Thymus (tissue), 11 donors: Measurements from ENCODE around the gene PC. TPM values are rescaled to one million over a fixed set of nuclear protein-coding genes. Genes with fewer than 3 reads are reported as not detected.

Experiments used
- DNase-seq, 9 donors: peaks; one replicate each; pipeline ENCODE4 v3.0.0-alpha.2; 2013; ENCODE audit warnings: low spot score in 9 of 9, low read depth in 6 of 9, missing footprints in 1 of 9
- H3K27ac ChIP-seq, 2 donors: one replicate each; pipeline ENCODE4 v1.5.1; 2013; ENCODE audit warnings: control low read depth in 1 of 2, low read depth in 1 of 2, low read length in 1 of 2, mild to moderate bottlenecking in 1 of 2, moderate library complexity in 1 of 2
- H3K27me3 ChIP-seq, 2 donors: one replicate each; pipeline ENCODE4 v1.5.1; 2013; ENCODE audit warnings: low read length in 1 of 2; ENCODE audit not compliant: control insufficient read depth in 2 of 2, insufficient read depth in 1 of 2
- H3K36me3 ChIP-seq, 2 donors: one replicate each; pipeline ENCODE4 v1.5.1; 2013; ENCODE audit warnings: low read length in 1 of 2, mild to moderate bottlenecking in 1 of 2, moderate library complexity in 1 of 2; ENCODE audit not compliant: control insufficient read depth in 2 of 2, insufficient read depth in 2 of 2
- H3K4me1 ChIP-seq, 2 donors: one replicate each; pipeline ENCODE4 v1.5.1; 2013; ENCODE audit warnings: low read length in 2 of 2; ENCODE audit not compliant: control insufficient read depth in 2 of 2, insufficient read depth in 2 of 2
- H3K4me3 ChIP-seq, 2 donors: one replicate each; pipeline ENCODE4 v1.5.1; 2013; ENCODE audit warnings: low read length in 2 of 2, control low read depth in 1 of 2, mild to moderate bottlenecking in 1 of 2
- H3K9me3 ChIP-seq, 2 donors: one replicate each; pipeline ENCODE4 v1.5.1; 2013; ENCODE audit warnings: low read length in 1 of 2, mild to moderate bottlenecking in 1 of 2; ENCODE audit not compliant: control insufficient read depth in 2 of 2, insufficient read depth in 1 of 2
- WGBS: extraction: QIAGEN DNeasy Blood & Tissue Kit; methylation state at CpG from one replicate; pipeline ENCODE4 v1.1.7; 2013; 5-methylcytosine and 5-hydroxymethylcytosine counted together
- polyA plus RNA-seq: library from polyadenylated mRNA; stranded (reverse); fragments of 200-250 nt; gene quantifications from one replicate; pipeline ENCODE4 v1.2.3, GENCODE V29; 2013
- total RNA-seq: library from RNA; stranded (reverse); fragments of 120-200 nt; gene quantifications from one replicate; pipeline ENCODE4 v1.2.4, GENCODE V29; 2013
- donor health status: healthy.

Gene PC
- total and polyA plus RNA-seq, 2 donors = 3.4 to 9.9 TPM

- Histone ChIP-seq H3K36me3 (no peaks in the 10 kb centered on the region), H3K27me3 (peaks cover 0 to 2% of the 10 kb centered on the region in 2 donors), H3K4me3 (no peak overlapping the region), H3K9me3 (no peaks in the 10 kb centered on the region), H3K4me1 (peaks cover 4 to 8% of the 10 kb centered on the region in 2 donors), H3K27ac (no peak overlapping the region)
- no peak for DNase-seq
- WGBS = 97% methylated on average over 39 of the region's 39 CpGs
Observed at GRCh38 chr11:66870616-66871520, 87.3 kb downstream of the PC start.

- WGBS = 98% methylated on average over 16 of the region's 16 CpGs
- Histone ChIP-seq H3K27ac (no peak overlapping the region), H3K9me3 (no peaks in the 10 kb centered on the region), H3K4me3 (no peak overlapping the region), H3K4me1 (peaks cover 4 to 8% of the 10 kb centered on the region in 2 donors), H3K36me3 (no peaks in the 10 kb centered on the region), H3K27me3 (no peaks in the 10 kb centered on the region)
- DNase-seq = no peak
Observed at GRCh38 chr11:66870131-66870530, 88.1 kb downstream of the PC start.

- H3K36me3 ChIP-seq = no peaks in the 10 kb centered on the region
- H3K27me3 ChIP-seq = no peaks in the 10 kb centered on the region
- WGBS = 96% methylated on average over 9 of the region's 9 CpGs
- H3K27ac ChIP-seq = no peak overlapping the region
- no peaks in the 10 kb centered on the region for H3K9me3 ChIP-seq
- peaks cover 4 to 8% of the 10 kb centered on the region in 2 donors for H3K4me1 ChIP-seq
- no peak overlapping the region for H3K4me3 ChIP-seq
- DNase-seq = no peak
Observed at GRCh38 chr11:66869567-66869870, 88.7 kb downstream of the PC start.

- no peaks in the 10 kb centered on the region for H3K27me3 ChIP-seq
- no peak overlapping the region for H3K4me3 ChIP-seq
- H3K27ac ChIP-seq = no peak overlapping the region
- DNase-seq = peak in 8 of 9 donors; percentile 34 to 85 (median 58)
- H3K9me3 ChIP-seq = no peaks in the 10 kb centered on the region
- peaks cover 4 to 8% of the 10 kb centered on the region in 2 donors for H3K4me1 ChIP-seq
- WGBS = 38% methylated on average over 27 of the region's 27 CpGs
- no peaks in the 10 kb centered on the region for H3K36me3 ChIP-seq
Observed at GRCh38 chr11:66868726-66869566, 89.2 kb downstream of the PC start.

- 93% methylated on average over 13 of the region's 13 CpGs for WGBS
- H3K9me3 ChIP-seq = no peaks in the 10 kb centered on the region
- H3K36me3 ChIP-seq = no peaks in the 10 kb centered on the region
- H3K4me1 ChIP-seq = peaks cover 4 to 8% of the 10 kb centered on the region in 2 donors
- no peak overlapping the region for H3K27ac ChIP-seq
- no peak overlapping the region for H3K4me3 ChIP-seq
- DNase-seq = no peak
- H3K27me3 ChIP-seq = no peaks in the 10 kb centered on the region
Observed at GRCh38 chr11:66868082-66868725, 90.0 kb downstream of the PC start.

- 92% methylated on average over 14 of the region's 14 CpGs for WGBS
Observed at GRCh38 chr11:66867425-66868040, 90.7 kb downstream of the PC start.

GRCh38 chr11:66866511-66866986 lies 91.6 kb downstream of the PC start:
- Histone ChIP-seq H3K4me1 (peaks cover 4 to 8% of the 10 kb centered on the region in 2 donors), H3K36me3 (no peaks in the 10 kb centered on the region), H3K27me3 (no peaks in the 10 kb centered on the region), H3K27ac (no peak overlapping the region), H3K9me3 (no peaks in the 10 kb centered on the region), H3K4me3 (no peak overlapping the region)
- no peak for DNase-seq
- WGBS = 92% methylated on average over 7 of the region's 7 CpGs

More at GRCh38 chr11:66867425-66868040, 90.7 kb downstream of the PC start:
- DNase-seq = no peak
- Histone ChIP-seq H3K4me1 (peaks cover 4 to 8% of the 10 kb centered on the region in 2 donors), H3K27ac (no peak overlapping the region), H3K36me3 (no peaks in the 10 kb centered on the region), H3K27me3 (no peaks in the 10 kb centered on the region), H3K9me3 (no peaks in the 10 kb centered on the region), H3K4me3 (no peak overlapping the region)

- 96% methylated on average over 23 of the region's 23 CpGs for WGBS
- Histone ChIP-seq H3K27me3 (no peaks in the 10 kb centered on the region), H3K9me3 (no peaks in the 10 kb centered on the region), H3K27ac (no peak overlapping the region), H3K4me3 (no peak overlapping the region), H3K36me3 (no peaks in the 10 kb centered on the region), H3K4me1 (peaks cover 4 to 8% of the 10 kb centered on the region in 2 donors)
- no peak for DNase-seq
Observed at GRCh38 chr11:66866007-66866406, 92.2 kb downstream of the PC start.
